ENCODE results near the gene CLEC5A. TPM values are rescaled to one million over a fixed set of nuclear protein-coding genes. Genes with fewer than 3 reads are reported as not detected.
A peak's percentile ranks its signal among the peaks of the same experiment; 100 is the strongest.

Gene CLEC5A
- total RNA-seq, 6 experiments from 2014 or later, result not detected

GRCh38 chr7:141976524-141977245 lies 29.9 kb upstream of the CLEC5A start:
- Mint-ChIP-seq H3K9me3 (peaks cover 8% of the 10 kb centered on the region), H3K27me3 (ENCODE audit: insufficient read depth) (no peaks in the 10 kb centered on the region; the same call in 1 of the 2 replicates), H3K36me3 (ENCODE audit: low read depth) (no peaks in the 10 kb centered on the region), H3K4me1 (ENCODE audit: low read depth) (no peaks in the 10 kb centered on the region), H3K4me3 (no peak overlapping the region), H3K27ac (no peak overlapping the region)
- DNase-seq, result no peak
- peak; percentile 10; the same call in 1 of the 2 replicates for TF ChIP-seq CTCF (IDR thresholded peaks at IDR 0.05)

GRCh38 chr7:141975806-141976523 lies 29.2 kb upstream of the CLEC5A start:
- Mint-ChIP-seq H3K27me3 (ENCODE audit: insufficient read depth) (no peaks in the 10 kb centered on the region; the same call in 1 of the 2 replicates), H3K9me3 (peaks cover 8% of the 10 kb centered on the region), H3K4me3 (no peak overlapping the region), H3K27ac (no peak overlapping the region), H3K4me1 (ENCODE audit: low read depth) (no peaks in the 10 kb centered on the region), H3K36me3 (ENCODE audit: low read depth) (no peaks in the 10 kb centered on the region)
- peak; percentile 13 for DNase-seq
- TF ChIP-seq CTCF (IDR thresholded peaks at IDR 0.05), result peak; percentile 77

GRCh38 chr7:141974831-141975230 lies 28.1 kb upstream of the CLEC5A start:
- DNase-seq, result no peak
- Mint-ChIP-seq H3K9me3 (peaks cover 8% of the 10 kb centered on the region), H3K4me1 (ENCODE audit: low read depth) (no peaks in the 10 kb centered on the region), H3K27ac (no peak overlapping the region), H3K36me3 (ENCODE audit: low read depth) (no peaks in the 10 kb centered on the region), H3K27me3 (ENCODE audit: insufficient read depth) (no peaks in the 10 kb centered on the region; the same call in 1 of the 2 replicates), H3K4me3 (no peak overlapping the region)
- TF ChIP-seq CTCF (IDR thresholded peaks at IDR 0.05), result peak; percentile 20; the same call in 1 of the 2 replicates

GRCh38 chr7:141973673-141974072 lies 26.9 kb upstream of the CLEC5A start, which contains the start of gene TAS2R38:
Gene TAS2R38, minus strand, starts transcription at chr7:141973773. Its CDS starts 84 bp downstream, at chr7:141973689.
- Mint-ChIP-seq H3K36me3 (ENCODE audit: low read depth) (no peaks in the 10 kb centered on the region), H3K9me3 (peaks cover 8% of the 10 kb centered on the region), H3K27me3 (ENCODE audit: insufficient read depth) (no peaks in the 10 kb centered on the region; the same call in 1 of the 2 replicates), H3K4me1 (ENCODE audit: low read depth) (no peaks in the 10 kb centered on the region), H3K27ac (no peak within 1 kb of the TSS), H3K4me3 (no peak within 1 kb of the TSS)
- DNase-seq, result no peak
- no peak for TF ChIP-seq CTCF (IDR thresholded peaks at IDR 0.05)

GRCh38 chr7:141960687-141961422 lies 14.1 kb upstream of the CLEC5A start:
- TF ChIP-seq CTCF (IDR thresholded peaks at IDR 0.05), result no peak
- Mint-ChIP-seq H3K27me3 (ENCODE audit: insufficient read depth) (no peaks in the 10 kb centered on the region), H3K27ac (no peak overlapping the region), H3K4me1 (ENCODE audit: low read depth) (no peaks in the 10 kb centered on the region), H3K36me3 (ENCODE audit: low read depth) (no peaks in the 10 kb centered on the region), H3K4me3 (no peak overlapping the region), H3K9me3 (peaks cover 39% of the 10 kb centered on the region)
- DNase-seq, result no peak
